ENCODE data around the gene TEX48. TPM values are rescaled to one million over a fixed set of nuclear protein-coding genes. Genes with fewer than 3 reads are reported as not detected.

Gene TEX48
- total and polyA plus RNA-seq, 11 donors = not detected

GRCh38 chr9:114694146-114694545 is 12.2 kb upstream of the TEX48 start:
- intact Hi-C loops (cut with DNase I) = no loop called here
- DNase-seq = no peak
- no peak for ATAC-seq
- peaks cover 0 to 11% (median 0%) of the 10 kb centered on the region in 9 donors for H3K27me3 ChIP-seq
- H3K4me1 ChIP-seq = peaks cover 0 to 6% (median 0%) of the 10 kb centered on the region in 12 donors
- H3K36me3 ChIP-seq = no peaks in the 10 kb centered on the region
- H3K27ac ChIP-seq = no peak overlapping the region
- no peaks in the 10 kb centered on the region for H3K9me3 ChIP-seq
- H3K4me3 ChIP-seq = no peak overlapping the region
- 83 to 91% (median 88%) methylated on average over 2 of the region's 2 CpGs for WGBS, 4 donors
- TF ChIP-seq, protein P1, sequence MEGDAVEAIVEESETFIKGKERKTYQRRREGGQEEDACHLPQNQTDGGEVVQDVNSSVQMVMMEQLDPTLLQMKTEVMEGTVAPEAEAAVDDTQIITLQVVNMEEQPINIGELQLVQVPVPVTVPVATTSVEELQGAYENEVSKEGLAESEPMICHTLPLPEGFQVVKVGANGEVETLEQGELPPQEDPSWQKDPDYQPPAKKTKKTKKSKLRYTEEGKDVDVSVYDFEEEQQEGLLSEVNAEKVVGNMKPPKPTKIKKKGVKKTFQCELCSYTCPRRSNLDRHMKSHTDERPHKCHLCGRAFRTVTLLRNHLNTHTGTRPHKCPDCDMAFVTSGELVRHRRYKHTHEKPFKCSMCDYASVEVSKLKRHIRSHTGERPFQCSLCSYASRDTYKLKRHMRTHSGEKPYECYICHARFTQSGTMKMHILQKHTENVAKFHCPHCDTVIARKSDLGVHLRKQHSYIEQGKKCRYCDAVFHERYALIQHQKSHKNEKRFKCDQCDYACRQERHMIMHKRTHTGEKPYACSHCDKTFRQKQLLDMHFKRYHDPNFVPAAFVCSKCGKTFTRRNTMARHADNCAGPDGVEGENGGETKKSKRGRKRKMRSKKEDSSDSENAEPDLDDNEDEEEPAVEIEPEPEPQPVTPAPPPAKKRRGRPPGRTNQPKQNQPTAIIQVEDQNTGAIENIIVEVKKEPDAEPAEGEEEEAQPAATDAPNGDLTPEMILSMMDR (IDR thresholded peaks at IDR 0.05) = no peak
- no peak for TF ChIP-seq POLR2A (IDR thresholded peaks at IDR 0.05)

DNA sequence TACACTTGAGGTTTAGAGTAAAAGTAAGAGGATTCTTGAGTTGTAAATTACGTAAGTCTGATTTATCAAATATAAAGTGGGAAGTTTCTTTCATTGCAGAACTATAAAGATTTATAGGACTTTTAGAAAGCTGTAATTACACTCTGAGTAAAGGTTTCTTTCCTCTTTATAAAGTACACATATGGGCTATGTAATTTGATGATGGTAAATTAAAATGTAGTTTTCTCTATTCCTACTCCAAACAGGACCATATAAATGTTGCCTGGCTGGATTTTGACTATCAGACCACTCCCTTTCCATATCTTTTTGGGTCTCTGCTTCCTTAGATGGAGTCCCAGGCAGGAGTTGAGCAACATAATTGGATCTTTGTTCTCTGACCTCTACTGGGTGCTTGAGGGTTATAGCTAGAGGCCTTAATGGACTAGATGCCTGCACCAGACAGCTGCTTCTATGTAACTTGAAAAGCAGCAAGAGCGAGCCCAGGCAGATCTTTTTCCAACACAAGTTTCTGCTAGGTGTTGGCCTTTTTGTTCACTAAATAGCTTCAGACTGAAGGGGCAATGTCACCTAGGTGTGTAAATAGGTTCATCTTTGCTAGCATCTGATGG is 11.4 kb upstream of the TEX48 start:
- intact Hi-C loops (cut with DNase I) = no loop called here
- peaks cover 0 to 6% (median 0%) of the 10 kb centered on the region in 12 donors for H3K4me1 ChIP-seq
- no peak overlapping the region for H3K4me3 ChIP-seq
- no peaks in the 10 kb centered on the region for H3K36me3 ChIP-seq
- DNase-seq (no peak), ATAC-seq (no peak)
- WGBS, 4 donors = 45 to 94% (median 54%) methylated on average over 2 of the region's 2 CpGs
- no peaks in the 10 kb centered on the region for H3K9me3 ChIP-seq
- H3K27me3 ChIP-seq = peaks cover 0 to 11% (median 0%) of the 10 kb centered on the region in 9 donors
- no peak for TF ChIP-seq POLR2A (IDR thresholded peaks at IDR 0.05)
- TF ChIP-seq, protein P1 (IDR thresholded peaks at IDR 0.05) = no peak
- H3K27ac ChIP-seq = no peak overlapping the region

- TF ChIP-seq, protein P1 (IDR thresholded peaks at IDR 0.05) = no peak
- no peak for TF ChIP-seq POLR2A (IDR thresholded peaks at IDR 0.05)
- Histone ChIP-seq H3K27ac (no peak overlapping the region), H3K4me1 (no peaks in the 10 kb centered on the region), H3K36me3 (no peaks in the 10 kb centered on the region), H3K27me3 (peaks cover 0 to 11% (median 0%) of the 10 kb centered on the region in 9 donors), H3K9me3 (no peaks in the 10 kb centered on the region), H3K4me3 (no peak overlapping the region)
- DNase-seq (no peak), ATAC-seq (no peak)
- intact Hi-C loops (cut with DNase I) = no loop called here
Measured at GRCh38 chr9:114691956-114692295, 9.9 kb upstream of the TEX48 start.

GRCh38 chr9:114691046-114691955 is 9.3 kb upstream of the TEX48 start:
- WGBS, 4 donors = 85 to 90% (median 89%) methylated on average over 11 of the region's 11 CpGs
- intact Hi-C loops (cut with DNase I) = no loop called here
- Histone ChIP-seq H3K4me3 (no peak overlapping the region), H3K27me3 (peaks cover 0 to 11% (median 0%) of the 10 kb centered on the region in 9 donors), H3K36me3 (no peaks in the 10 kb centered on the region), H3K9me3 (no peaks in the 10 kb centered on the region), H3K4me1 (no peaks in the 10 kb centered on the region), H3K27ac (peak overlapping the region in 1 of 12 donors; percentile 74)
- no peak for TF ChIP-seq POLR2A (IDR thresholded peaks at IDR 0.05)
- TF ChIP-seq, protein P1 (IDR thresholded peaks at IDR 0.05) = no peak
- no peak for DNase-seq
- no peak for ATAC-seq
